ENCODE results near the gene ELAVL1. TPM values are rescaled to one million over a fixed set of nuclear protein-coding genes. Genes with fewer than 3 reads are reported as not detected.

Gene ELAVL1
- total and polyA plus RNA-seq, 2 donors (not counting 1 experiment from before 2014, with no cell fraction given) = 21.8 to 63.5 TPM

DNA sequence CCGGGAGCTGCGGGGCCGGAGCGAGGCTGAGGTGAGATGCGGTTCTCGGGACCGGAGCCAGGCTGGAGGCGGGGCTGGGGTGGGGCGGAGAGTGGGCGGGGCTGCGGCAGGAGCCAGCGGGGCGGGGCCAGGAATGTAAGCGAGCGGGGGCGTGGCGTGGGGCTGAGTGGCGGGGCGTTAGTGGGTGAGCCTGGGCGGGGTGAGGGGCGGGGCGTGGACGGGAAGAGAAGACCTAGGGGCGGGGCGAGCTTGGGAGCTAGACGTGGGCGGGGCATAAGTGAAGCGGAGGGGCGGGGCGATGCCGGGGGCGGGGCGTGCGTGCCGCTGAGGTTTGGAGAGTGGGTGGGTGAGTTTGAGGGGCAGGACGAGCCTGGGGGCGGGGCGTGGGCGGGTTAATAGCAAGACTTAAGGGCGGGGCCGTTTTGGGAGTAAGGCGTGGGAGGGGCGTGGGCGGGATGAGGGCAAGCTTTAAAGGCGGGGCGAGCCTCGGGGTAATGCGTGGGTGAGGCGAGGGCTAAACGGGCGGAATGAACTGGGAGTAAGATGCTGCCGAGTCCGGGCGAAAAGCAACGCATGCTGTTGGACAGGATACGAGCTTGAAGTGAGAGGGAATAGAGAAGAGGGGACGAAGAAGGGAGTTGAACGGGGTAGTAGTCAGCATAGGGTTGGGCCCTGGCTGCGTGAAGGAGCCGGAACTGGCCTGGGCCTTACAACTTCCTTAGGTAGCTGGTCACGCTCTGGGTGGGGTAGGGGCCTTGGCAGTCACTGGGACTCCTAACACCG, 84.7 kb downstream of the ELAVL1 start:
- ATAC-seq (ENCODE audit: low read depth) = peak; percentile 77
- H3K4me1 Mint-ChIP-seq = peaks cover 47% of the 10 kb centered on the region
- H3K4me3 Mint-ChIP-seq = peak overlapping the region; percentile 95
- Histone ChIP-seq H3K27me3 (replicated peaks in 1 of 4; ENCODE audit: control extremely low read depth in 1 of 4, control insufficient read depth in 3 of 4, insufficient read depth in 4 of 4, low read length in 3 of 4) (peaks cover 0 to 36% (median 19%) of the 10 kb centered on the region in 4 experiments), H3K27ac (ENCODE audit: low read length in 2 of 2) (peak overlapping the region; percentile 73 to 74), H2AFZ (ENCODE audit: insufficient read depth, low read depth, low read length, poor library complexity, severe bottlenecking) (peak overlapping the region; percentile 92), H4K20me1 (ENCODE audit: control insufficient read depth, insufficient read depth, low read length, poor library complexity, severe bottlenecking) (peaks cover 52% of the 10 kb centered on the region), H3K36me3 (replicated peaks in 1 of 2; ENCODE audit: control extremely low read depth in 1 of 2, control insufficient read depth in 1 of 2, extremely low read depth in 1 of 2, insufficient read depth in 2 of 2, low read length in 1 of 2) (peaks cover 0 to 13% of the 10 kb centered on the region in 2 experiments), H3K4me1 (ENCODE audit: control insufficient read depth in 2 of 2, insufficient read depth in 2 of 2, low read length in 2 of 2) (peaks cover 59 to 60% of the 10 kb centered on the region in 2 donors), H3K79me2 (ENCODE audit: control insufficient read depth, insufficient read depth, low read length) (peaks cover 6% of the 10 kb centered on the region), H3K4me3 (ENCODE audit: control extremely low read depth in 1 of 5, extremely low read depth in 1 of 5, insufficient read depth in 1 of 5, low read depth in 2 of 5, low read length in 4 of 5) (peak overlapping the region; percentile 52 to 84 (median 75)), H3K9ac (ENCODE audit: low read length) (peak overlapping the region; percentile 72), H3K4me2 (replicated peaks; ENCODE audit: low read depth, low read length, poor library complexity, severe bottlenecking) (peak overlapping the region; percentile 93), H3K9me3 (ENCODE audit: control extremely low read depth in 1 of 3, control insufficient read depth in 2 of 3, insufficient read depth in 1 of 3, low read length in 2 of 3) (peaks cover 0 to 25% (median 0%) of the 10 kb centered on the region in 3 donors)
- no peak for TF ChIP-seq EZH2 (IDR thresholded peaks at IDR 0.05; ENCODE audit: borderline replicate concordance, insufficient read depth, low read depth, low read length, poor library complexity, severe bottlenecking)
- TF ChIP-seq, protein P1, sequence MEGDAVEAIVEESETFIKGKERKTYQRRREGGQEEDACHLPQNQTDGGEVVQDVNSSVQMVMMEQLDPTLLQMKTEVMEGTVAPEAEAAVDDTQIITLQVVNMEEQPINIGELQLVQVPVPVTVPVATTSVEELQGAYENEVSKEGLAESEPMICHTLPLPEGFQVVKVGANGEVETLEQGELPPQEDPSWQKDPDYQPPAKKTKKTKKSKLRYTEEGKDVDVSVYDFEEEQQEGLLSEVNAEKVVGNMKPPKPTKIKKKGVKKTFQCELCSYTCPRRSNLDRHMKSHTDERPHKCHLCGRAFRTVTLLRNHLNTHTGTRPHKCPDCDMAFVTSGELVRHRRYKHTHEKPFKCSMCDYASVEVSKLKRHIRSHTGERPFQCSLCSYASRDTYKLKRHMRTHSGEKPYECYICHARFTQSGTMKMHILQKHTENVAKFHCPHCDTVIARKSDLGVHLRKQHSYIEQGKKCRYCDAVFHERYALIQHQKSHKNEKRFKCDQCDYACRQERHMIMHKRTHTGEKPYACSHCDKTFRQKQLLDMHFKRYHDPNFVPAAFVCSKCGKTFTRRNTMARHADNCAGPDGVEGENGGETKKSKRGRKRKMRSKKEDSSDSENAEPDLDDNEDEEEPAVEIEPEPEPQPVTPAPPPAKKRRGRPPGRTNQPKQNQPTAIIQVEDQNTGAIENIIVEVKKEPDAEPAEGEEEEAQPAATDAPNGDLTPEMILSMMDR (IDR thresholded peaks at IDR 0.05) = no peak
- ChIA-PET CTCF (interaction anchor here (0.9 to 3.8 kb wide), 10 partner anchors 8 to 352 kb away, joined by 3 to 28 read pairs (median 5); partner anchors contain the start of genes CAMSAP3, MAP2K7, PET100 and TIMM44), POLR2A (interaction anchor here (0.6 to 2.8 kb wide), 14 partner anchors 9 to 471 kb away, joined by 3 to 29 read pairs (median 5); partner anchors contain the start of genes MAP2K7, NDUFA7, RAB11B and RPS28)
- WGBS (ENCODE audit: insufficient coverage) = under 1% methylated on average over 59 of the region's 62 CpGs
- no peaks in the 10 kb centered on the region for H3K9me3 Mint-ChIP-seq (ENCODE audit: insufficient read depth)
- peaks cover 17% of the 10 kb centered on the region for H3K27me3 Mint-ChIP-seq
- intact Hi-C loops (cut with micrococcal nuclease) = loop anchor here (1.0 kb wide), 7 partner anchors 17 to 398 kb away; partner anchors contain the start of genes ELAVL1, MAP2K7, MCOLN1 and TIMM44
- H3K27ac Mint-ChIP-seq = peak overlapping the region; percentile 96
- peak; percentile 99 for DNase-seq

Data from B cell (primary cell).